GM12875 (cell line): ENCODE measurements around the gene GPR61.

Experiments
- H3K4me3 ChIP-seq: one replicate; pipeline ENCODE4 v1.5.1; 2011; ENCODE audit warnings: low read depth, low read length, control low read depth
- TF ChIP-seq, protein P1 (sequence below): IDR thresholded peaks from 2 replicates; pipeline ENCODE4 v1.5.1; 2011; ENCODE audit warnings: low read depth, mild to moderate bottlenecking, control low read depth, inconsistent platforms, low read length, moderate library complexity, borderline replicate concordance; ENCODE audit not compliant: insufficient read depth

Gene GPR61

GRCh38 chr1:109537450-109538178, 2.1 kb upstream of the GPR61 start:
- no peak overlapping the region for H3K4me3 ChIP-seq
- TF ChIP-seq, protein P1, sequence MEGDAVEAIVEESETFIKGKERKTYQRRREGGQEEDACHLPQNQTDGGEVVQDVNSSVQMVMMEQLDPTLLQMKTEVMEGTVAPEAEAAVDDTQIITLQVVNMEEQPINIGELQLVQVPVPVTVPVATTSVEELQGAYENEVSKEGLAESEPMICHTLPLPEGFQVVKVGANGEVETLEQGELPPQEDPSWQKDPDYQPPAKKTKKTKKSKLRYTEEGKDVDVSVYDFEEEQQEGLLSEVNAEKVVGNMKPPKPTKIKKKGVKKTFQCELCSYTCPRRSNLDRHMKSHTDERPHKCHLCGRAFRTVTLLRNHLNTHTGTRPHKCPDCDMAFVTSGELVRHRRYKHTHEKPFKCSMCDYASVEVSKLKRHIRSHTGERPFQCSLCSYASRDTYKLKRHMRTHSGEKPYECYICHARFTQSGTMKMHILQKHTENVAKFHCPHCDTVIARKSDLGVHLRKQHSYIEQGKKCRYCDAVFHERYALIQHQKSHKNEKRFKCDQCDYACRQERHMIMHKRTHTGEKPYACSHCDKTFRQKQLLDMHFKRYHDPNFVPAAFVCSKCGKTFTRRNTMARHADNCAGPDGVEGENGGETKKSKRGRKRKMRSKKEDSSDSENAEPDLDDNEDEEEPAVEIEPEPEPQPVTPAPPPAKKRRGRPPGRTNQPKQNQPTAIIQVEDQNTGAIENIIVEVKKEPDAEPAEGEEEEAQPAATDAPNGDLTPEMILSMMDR, result no peak

DNA sequence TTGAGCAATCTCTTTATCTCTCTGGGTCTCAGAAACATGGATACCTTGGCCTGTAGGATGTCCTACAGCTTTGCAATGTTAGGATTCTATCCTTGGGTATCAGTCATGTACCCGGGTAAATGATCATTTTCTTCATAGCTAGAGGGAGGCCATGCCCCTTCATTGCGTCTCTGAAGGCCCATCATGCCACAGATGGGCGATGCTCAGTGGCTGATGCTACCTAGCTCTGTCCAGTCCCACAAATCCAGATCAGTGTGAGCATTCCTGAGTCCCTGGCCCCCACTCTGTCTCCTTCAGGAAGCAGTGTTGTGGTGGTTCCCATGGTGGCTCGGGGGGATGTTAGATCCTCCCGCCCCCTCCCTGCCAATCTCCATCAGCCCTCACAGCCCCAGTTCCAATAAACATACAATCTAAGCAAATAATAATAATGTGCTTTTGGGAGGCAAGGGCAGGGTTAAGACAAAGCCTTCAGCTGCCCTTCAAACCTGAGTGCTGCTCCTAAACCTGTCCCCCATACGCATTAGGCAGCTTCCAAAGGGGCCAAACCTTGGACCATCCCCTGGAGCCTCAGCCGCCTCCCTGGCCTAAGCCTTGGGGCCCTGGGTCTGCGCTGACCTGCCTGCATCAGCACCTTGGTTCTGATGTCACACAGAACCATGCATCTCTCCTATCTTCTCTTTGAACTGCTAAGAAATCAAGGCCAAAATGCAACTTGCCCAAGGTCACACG, 681 bp upstream of the GPR61 start:
- no peak overlapping the region for H3K4me3 ChIP-seq
- TF ChIP-seq, protein P1, result no peak

GRCh38 chr1:109541102-109541501, 1.4 kb downstream of the GPR61 start:
- H3K4me3 ChIP-seq, result no peak overlapping the region
- TF ChIP-seq, protein P1, result no peak

DNA sequence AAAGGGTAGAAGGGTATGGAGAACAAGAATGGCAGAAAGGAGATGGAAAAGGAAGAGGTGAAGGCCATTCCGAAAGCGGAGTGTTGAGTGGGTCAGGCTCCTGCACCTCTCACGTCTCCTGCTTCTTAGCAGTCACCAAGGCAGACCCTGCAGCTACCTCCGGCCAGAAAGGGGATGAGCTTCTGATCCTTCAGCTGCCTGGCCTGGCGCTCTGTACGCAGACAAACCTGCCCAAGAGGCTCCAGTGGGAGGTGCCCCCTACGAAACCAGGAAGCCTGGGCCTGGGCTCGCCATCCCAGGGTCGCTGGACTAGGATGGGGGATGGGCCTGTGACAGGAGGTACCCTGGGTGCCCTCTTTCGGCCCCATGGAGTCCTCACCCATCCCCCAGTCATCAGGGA, 3.0 kb downstream of the GPR61 start:
- TF ChIP-seq, protein P1, result no peak
- H3K4me3 ChIP-seq, result no peak overlapping the region

DNA sequence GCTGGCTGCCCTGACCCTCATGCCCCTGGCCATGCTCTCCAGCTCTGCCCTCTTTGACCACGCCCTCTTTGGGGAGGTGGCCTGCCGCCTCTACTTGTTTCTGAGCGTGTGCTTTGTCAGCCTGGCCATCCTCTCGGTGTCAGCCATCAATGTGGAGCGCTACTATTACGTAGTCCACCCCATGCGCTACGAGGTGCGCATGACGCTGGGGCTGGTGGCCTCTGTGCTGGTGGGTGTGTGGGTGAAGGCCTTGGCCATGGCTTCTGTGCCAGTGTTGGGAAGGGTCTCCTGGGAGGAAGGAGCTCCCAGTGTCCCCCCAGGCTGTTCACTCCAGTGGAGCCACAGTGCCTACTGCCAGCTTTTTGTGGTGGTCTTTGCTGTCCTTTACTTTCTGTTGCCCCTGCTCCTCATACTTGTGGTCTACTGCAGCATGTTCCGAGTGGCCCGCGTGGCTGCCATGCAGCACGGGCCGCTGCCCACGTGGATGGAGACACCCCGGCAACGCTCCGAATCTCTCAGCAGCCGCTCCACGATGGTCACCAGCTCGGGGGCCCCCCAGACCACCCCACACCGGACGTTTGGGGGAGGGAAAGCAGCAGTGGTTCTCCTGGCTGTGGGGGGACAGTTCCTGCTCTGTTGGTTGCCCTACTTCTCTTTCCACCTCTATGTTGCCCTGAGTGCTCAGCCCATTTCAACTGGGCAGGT, 3.8 kb downstream of the GPR61 start:
- TF ChIP-seq, protein P1, result no peak
- H3K4me3 ChIP-seq, result no peak overlapping the region

DNA sequence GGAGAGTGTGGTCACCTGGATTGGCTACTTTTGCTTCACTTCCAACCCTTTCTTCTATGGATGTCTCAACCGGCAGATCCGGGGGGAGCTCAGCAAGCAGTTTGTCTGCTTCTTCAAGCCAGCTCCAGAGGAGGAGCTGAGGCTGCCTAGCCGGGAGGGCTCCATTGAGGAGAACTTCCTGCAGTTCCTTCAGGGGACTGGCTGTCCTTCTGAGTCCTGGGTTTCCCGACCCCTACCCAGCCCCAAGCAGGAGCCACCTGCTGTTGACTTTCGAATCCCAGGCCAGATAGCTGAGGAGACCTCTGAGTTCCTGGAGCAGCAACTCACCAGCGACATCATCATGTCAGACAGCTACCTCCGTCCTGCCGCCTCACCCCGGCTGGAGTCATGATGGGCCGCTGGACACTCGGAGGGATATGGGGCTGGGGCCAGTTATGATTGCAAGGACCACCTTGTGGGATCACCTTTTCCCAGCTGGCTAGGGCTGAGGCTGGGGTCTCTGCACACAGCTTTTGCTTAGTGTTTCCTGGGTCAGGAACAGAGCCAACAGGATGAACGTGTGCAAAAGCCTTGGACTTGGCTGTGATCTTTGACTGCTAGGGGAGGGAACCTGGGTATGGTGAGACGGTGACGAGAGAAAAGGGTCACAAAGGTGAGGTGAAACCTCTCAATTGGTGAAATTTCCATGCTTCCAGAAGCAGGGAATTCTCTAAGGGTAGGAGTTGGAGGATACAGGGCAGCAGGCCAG, 4.5 kb downstream of the GPR61 start:
- no peak overlapping the region for H3K4me3 ChIP-seq
- TF ChIP-seq, protein P1, result no peak
